CD14-positive monocyte (primary cell): ENCODE measurements around the gene SH3PXD2A. TPM values are rescaled to one million over a fixed set of nuclear protein-coding genes. Genes with fewer than 3 reads are reported as not detected.

ENCODE experiments used
- DNase-seq, 3 donors: peaks; one replicate each; pipeline ENCODE4 v3.0.0-alpha.2; 2011 to 2022
- H2AFZ ChIP-seq: 2 replicates; pipeline ENCODE4 v1.6.0; 2012; ENCODE audit warnings: mild to moderate bottlenecking, low read depth, low read length, inconsistent platforms; ENCODE audit not compliant: insufficient read depth, poor library complexity, severe bottlenecking
- H3K27ac ChIP-seq, 2 donors: 1 replicate in 1 of 2; 2 replicates in 1 of 2; pipeline ENCODE4 v1.5.1; 2012 to 2013; ENCODE audit warnings: low read length in 2 of 2, control low read depth in 1 of 2, inconsistent platforms in 1 of 2, low read depth in 1 of 2, mild to moderate bottlenecking in 1 of 2
- H3K27me3 ChIP-seq, 2 donors: one replicate each; pipeline versions ENCODE4 v1.6.0 to v1.6.1; 2011 to 2013; ENCODE audit warnings: low read length in 2 of 2; ENCODE audit not compliant: control insufficient read depth in 2 of 2, insufficient read depth in 2 of 2
- H3K36me3 ChIP-seq, 2 donors: replicated peaks in 1 of 2; 1 replicate in 1 of 2; 2 replicates in 1 of 2; pipeline versions ENCODE4 v1.5.1 to v1.6.1; 2012 to 2013; ENCODE audit warnings: low read length in 2 of 2, control low read depth in 1 of 2, inconsistent platforms in 1 of 2, mild to moderate bottlenecking in 1 of 2; ENCODE audit not compliant: insufficient read depth in 2 of 2, control insufficient read depth in 1 of 2
- H3K4me1 ChIP-seq, 2 donors: 1 replicate in 1 of 2; 2 replicates in 1 of 2; pipeline versions ENCODE4 v1.5.1 to v1.6.1; 2012 to 2013; ENCODE audit warnings: low read length in 2 of 2, control low read depth in 1 of 2, inconsistent platforms in 1 of 2, mild to moderate bottlenecking in 1 of 2, moderate library complexity in 1 of 2; ENCODE audit not compliant: insufficient read depth in 2 of 2, control insufficient read depth in 1 of 2
- H3K4me2 ChIP-seq: replicated peaks from 2 replicates; pipeline ENCODE3; 2012; ENCODE audit warnings: low read length, moderate library complexity, mild to moderate bottlenecking; ENCODE audit not compliant: poor library complexity, severe bottlenecking; ENCODE audit errors: extremely low read depth
- H3K4me3 ChIP-seq, 3 experiments: fragments of 200-600 bp in 1 of 3; sonication (generic) in 1 of 3; replicated peaks in 1 of 3; 1 replicate in 2 of 3; 2 replicates in 1 of 3; pipeline ENCODE4 v1.5.1; 2011 to 2013; ENCODE audit warnings: low read length in 3 of 3, mild to moderate bottlenecking in 3 of 3, control low read depth in 2 of 3, low read depth in 2 of 3, inconsistent platforms in 1 of 3, moderate library complexity in 1 of 3
- H3K79me2 ChIP-seq: 2 replicates; pipeline ENCODE4 v1.6.0; 2012; ENCODE audit warnings: mild to moderate bottlenecking, control low read depth, inconsistent platforms, low read length, moderate library complexity; ENCODE audit not compliant: insufficient read depth
- H3K9ac ChIP-seq: 2 replicates; pipeline ENCODE4 v1.6.0; 2017; ENCODE audit warnings: low read length, mild to moderate bottlenecking; ENCODE audit not compliant: insufficient read depth, poor library complexity, severe bottlenecking
- H3K9me3 ChIP-seq, 2 donors: replicated peaks in 1 of 2; 1 replicate in 1 of 2; 2 replicates in 1 of 2; pipeline versions ENCODE4 v1.5.1 to v1.6.1; 2012 to 2013; ENCODE audit warnings: low read length in 2 of 2, control low read depth in 1 of 2; ENCODE audit not compliant: control insufficient read depth in 1 of 2, insufficient read depth in 1 of 2
- H4K20me1 ChIP-seq: 2 replicates; pipeline ENCODE4 v1.6.0; 2012; ENCODE audit warnings: mild to moderate bottlenecking, low read length, control low read depth, moderate library complexity; ENCODE audit not compliant: insufficient read depth
- H3K27ac Mint-ChIP-seq, 7 donors: one replicate each; pipeline ENCODE4 v1.8.0; 2020; ENCODE audit warnings: mild to moderate bottlenecking in 7 of 7, mixed read lengths in 7 of 7, moderate library complexity in 6 of 7, inconsistent platforms in 2 of 7
- H3K27me3 Mint-ChIP-seq, 3 donors: one replicate each; pipeline ENCODE4 v1.8.0; 2021 to 2022; ENCODE audit warnings: low read depth in 3 of 3, mild to moderate bottlenecking in 3 of 3, mixed read lengths in 3 of 3, moderate library complexity in 3 of 3, inconsistent platforms in 1 of 3
- H3K36me3 Mint-ChIP-seq, 2 donors: one replicate each; pipeline ENCODE4 v1.8.0; 2020; ENCODE audit warnings: mixed read lengths in 2 of 2, inconsistent platforms in 1 of 2, mild to moderate bottlenecking in 1 of 2
- H3K4me1 Mint-ChIP-seq: one replicate; pipeline ENCODE4 v1.8.0; 2020; ENCODE audit warnings: mild to moderate bottlenecking, mixed read lengths
- H3K4me3 Mint-ChIP-seq, 2 donors: one replicate each; pipeline ENCODE4 v1.8.0; 2020; ENCODE audit warnings: mild to moderate bottlenecking in 2 of 2, mixed read lengths in 2 of 2, moderate library complexity in 1 of 2
- H3K9me3 Mint-ChIP-seq, 7 donors: one replicate each; pipeline ENCODE4 v1.8.0; 2020 to 2022; ENCODE audit warnings: mixed read lengths in 7 of 7, mild to moderate bottlenecking in 6 of 7, moderate library complexity in 6 of 7, inconsistent platforms in 2 of 7
- WGBS: methylation state at CpG from one replicate; pipeline ENCODE4 v1.1.5; 2013; ENCODE audit warnings: missing lambda C conversion rate; ENCODE audit not compliant: insufficient coverage; 5-methylcytosine and 5-hydroxymethylcytosine counted together
- intact Hi-C, 2 donors: fragments of 100-400 bp; cut with micrococcal nuclease; formaldehyde crosslinking; loops; one replicate each; pipeline versions ENCODE4 v1.15.0 to v1.15.1; 2023
- polyA plus RNA-seq, 3 donors: library from polyadenylated mRNA; depleted of rRNA in 1 of 3; unstranded in 2 of 3; stranded (reverse) in 1 of 3; fragments of 300-500 nt in 2 of 3; fragments of >200 nt in 1 of 3; fragmentation: Illumina TruSeq in 2 of 3; gene quantifications; 1 replicate in 2 of 3; 2 replicates in 1 of 3; pipeline ENCODE4 v1.2.3, GENCODE V29; 2012 to 2021
- TF ChIP-seq, protein P1 (sequence below): fragments of 200-600 bp; IDR thresholded peaks from one replicate; pipeline ENCODE4 v1.8.0; 2022; ENCODE audit warnings: antibody characterized with exemption, mild to moderate bottlenecking

SH3PXD2A gene
- polyA plus RNA-seq, 3 donors: 0.01 to 0.76 (median 0.05) TPM

DNA sequence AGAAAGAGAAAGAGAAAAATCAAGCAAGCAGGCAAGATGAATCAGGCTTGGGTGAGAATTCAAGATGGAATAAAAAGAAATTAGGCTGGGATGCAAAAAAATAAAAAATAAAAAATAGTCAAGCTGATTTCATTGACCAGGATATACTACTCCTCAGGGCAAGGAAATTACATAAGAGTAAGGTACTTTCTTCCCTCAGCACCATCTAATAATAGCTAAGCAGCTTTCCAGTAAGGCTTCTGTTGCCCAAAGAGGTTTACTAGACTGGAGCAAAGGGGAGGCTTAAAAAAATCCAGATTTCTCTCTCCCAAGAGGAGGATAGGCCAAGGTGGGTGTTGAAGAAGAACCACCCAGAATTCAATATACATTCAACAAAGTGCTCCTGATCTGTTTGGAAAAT lies 268.3 kb downstream of the SH3PXD2A start:
- Histone ChIP-seq H3K4me3 (no peak overlapping the region), H3K36me3 (no peaks in the 10 kb centered on the region), H3K27ac (no peak overlapping the region), H2AFZ (no peak overlapping the region), H3K4me2 (no peak overlapping the region), H4K20me1 (no peaks in the 10 kb centered on the region), H3K9me3 (no peaks in the 10 kb centered on the region), H3K27me3 (peaks cover 0 to 5% of the 10 kb centered on the region in 2 donors), H3K9ac (no peak overlapping the region), H3K79me2 (no peaks in the 10 kb centered on the region), H3K4me1 (peaks cover 9 to 18% of the 10 kb centered on the region in 2 donors)
- Mint-ChIP-seq H3K36me3 (no peaks in the 10 kb centered on the region), H3K9me3 (peaks cover 4 to 18% (median 8%) of the 10 kb centered on the region in 7 donors), H3K27me3 (peaks cover 3 to 29% (median 22%) of the 10 kb centered on the region in 3 donors), H3K4me3 (no peak overlapping the region), H3K4me1 (peaks cover 19% of the 10 kb centered on the region), H3K27ac (no peak overlapping the region)
- intact Hi-C loops: no loop called here
- no peak for DNase-seq
- TF ChIP-seq, protein P1, sequence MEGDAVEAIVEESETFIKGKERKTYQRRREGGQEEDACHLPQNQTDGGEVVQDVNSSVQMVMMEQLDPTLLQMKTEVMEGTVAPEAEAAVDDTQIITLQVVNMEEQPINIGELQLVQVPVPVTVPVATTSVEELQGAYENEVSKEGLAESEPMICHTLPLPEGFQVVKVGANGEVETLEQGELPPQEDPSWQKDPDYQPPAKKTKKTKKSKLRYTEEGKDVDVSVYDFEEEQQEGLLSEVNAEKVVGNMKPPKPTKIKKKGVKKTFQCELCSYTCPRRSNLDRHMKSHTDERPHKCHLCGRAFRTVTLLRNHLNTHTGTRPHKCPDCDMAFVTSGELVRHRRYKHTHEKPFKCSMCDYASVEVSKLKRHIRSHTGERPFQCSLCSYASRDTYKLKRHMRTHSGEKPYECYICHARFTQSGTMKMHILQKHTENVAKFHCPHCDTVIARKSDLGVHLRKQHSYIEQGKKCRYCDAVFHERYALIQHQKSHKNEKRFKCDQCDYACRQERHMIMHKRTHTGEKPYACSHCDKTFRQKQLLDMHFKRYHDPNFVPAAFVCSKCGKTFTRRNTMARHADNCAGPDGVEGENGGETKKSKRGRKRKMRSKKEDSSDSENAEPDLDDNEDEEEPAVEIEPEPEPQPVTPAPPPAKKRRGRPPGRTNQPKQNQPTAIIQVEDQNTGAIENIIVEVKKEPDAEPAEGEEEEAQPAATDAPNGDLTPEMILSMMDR: no peak

DNA sequence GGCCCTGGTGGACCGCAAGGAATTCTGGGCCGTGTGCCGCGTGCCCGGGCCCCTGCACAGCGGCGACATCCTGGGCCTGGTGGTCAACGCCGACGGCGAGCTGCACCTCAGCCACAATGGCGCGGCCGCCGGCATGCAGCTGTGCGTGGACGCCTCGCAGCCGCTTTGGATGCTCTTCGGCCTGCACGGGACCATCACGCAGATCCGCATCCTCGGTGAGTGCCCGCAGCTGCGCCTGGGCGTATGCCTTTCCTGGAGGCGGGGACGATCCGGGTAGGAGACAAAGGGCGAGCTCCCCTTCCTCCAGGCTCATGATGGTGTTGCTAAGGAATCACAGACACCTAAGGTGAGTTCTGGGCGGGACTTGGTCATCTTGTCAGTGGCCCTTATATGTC lies 270.4 kb downstream of the SH3PXD2A start:
- Histone ChIP-seq H3K9ac (peak overlapping the region; percentile 62), H4K20me1 (no peaks in the 10 kb centered on the region), H3K36me3 (no peaks in the 10 kb centered on the region), H3K79me2 (no peaks in the 10 kb centered on the region), H3K4me3 (peak overlapping the region in 1 of 3 experiments; percentile 81), H3K4me1 (peaks cover 9 to 18% of the 10 kb centered on the region in 2 donors), H3K4me2 (peak overlapping the region; percentile 81), H3K9me3 (no peaks in the 10 kb centered on the region), H3K27ac (no peak overlapping the region), H2AFZ (peak overlapping the region; percentile 75), H3K27me3 (peaks cover 0 to 5% of the 10 kb centered on the region in 2 donors)
- DNase-seq: no peak
- Mint-ChIP-seq H3K4me3 (peak overlapping the region; percentile 52 to 69), H3K27ac (no peak overlapping the region), H3K4me1 (peaks cover 19% of the 10 kb centered on the region), H3K27me3 (peaks cover 3 to 24% (median 22%) of the 10 kb centered on the region in 3 donors), H3K36me3 (no peaks in the 10 kb centered on the region), H3K9me3 (peaks cover 4 to 18% (median 8%) of the 10 kb centered on the region in 7 donors)
- WGBS: 67% methylated on average over 30 of the region's 32 CpGs
- TF ChIP-seq, protein P1: no peak
- intact Hi-C loops: no loop called here
